Middle frontal gyrus (tissue), 1 donor: ENCODE results near the gene SPSB4.
"Not testable (repeated sequence)": the region's sequence is repeated elsewhere in the genome, so short reads cannot be mapped to it uniquely, and the experiment has no call there.

Experiments
- DNase-seq: peaks from one replicate; pipeline ENCODE4 v3.0.0-alpha.2; 2015; ENCODE audit warnings: low spot score; ENCODE audit errors: extremely low spot score

SPSB4 gene

DNA sequence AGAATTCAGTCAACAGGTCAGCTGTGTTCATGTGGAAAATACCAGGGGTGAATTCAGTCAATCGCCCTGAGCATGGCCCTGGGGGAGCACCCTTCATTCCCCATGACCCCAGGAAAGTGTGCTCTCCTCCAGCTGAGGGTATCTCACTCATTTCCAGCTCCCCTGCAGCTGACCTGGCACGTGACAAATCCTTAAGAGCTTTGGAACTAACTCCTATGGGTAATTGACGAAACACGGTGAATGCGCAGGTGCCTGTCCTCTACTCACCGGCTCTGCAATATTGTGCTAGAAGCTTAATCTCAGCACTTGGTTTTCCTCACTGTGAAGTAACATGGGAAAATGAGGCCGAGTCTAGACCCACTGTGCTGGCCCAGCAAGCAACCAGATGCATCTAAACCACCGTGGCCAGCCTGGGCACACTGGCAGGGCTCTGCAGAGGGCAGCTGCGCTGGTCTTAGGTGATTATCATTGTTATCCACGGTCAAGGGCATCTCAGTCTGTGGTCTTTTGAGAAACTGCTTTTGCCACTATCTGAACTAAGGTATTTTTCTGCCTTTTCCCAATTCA, 63.1 kb downstream of the SPSB4 start:
- DNase-seq, result no peak

DNA sequence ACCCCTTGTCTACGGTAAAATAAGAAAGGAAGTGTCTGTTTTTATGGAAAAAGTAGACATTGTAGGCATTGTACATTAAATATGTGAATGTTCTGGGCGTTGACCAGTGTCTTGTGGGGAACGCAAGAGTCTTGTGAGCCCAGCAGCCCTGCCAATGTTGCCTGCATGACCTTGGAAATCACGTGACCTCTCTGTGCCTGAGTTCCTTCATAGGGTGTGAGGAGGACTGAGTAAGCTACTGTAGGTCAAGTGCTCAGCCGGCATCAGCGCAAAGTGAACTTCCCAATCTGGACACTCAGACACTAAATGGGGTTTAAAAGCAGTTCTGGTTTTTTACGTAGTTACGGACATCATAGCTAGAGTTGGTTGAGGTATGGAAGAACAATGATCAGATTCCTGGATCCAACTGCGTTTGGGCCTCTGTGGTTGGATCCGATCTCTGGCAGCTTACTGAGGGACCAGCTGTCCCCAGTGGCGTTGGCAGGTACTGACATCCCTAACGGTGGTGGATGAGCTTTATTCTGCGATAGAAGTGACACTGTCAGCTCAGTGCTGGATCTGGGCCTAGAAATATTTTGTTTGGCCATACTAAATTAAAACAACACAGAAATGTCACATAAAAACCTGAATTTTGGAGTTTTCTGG, 63.8 kb downstream of the SPSB4 start:
- DNase-seq, result no peak

DNA sequence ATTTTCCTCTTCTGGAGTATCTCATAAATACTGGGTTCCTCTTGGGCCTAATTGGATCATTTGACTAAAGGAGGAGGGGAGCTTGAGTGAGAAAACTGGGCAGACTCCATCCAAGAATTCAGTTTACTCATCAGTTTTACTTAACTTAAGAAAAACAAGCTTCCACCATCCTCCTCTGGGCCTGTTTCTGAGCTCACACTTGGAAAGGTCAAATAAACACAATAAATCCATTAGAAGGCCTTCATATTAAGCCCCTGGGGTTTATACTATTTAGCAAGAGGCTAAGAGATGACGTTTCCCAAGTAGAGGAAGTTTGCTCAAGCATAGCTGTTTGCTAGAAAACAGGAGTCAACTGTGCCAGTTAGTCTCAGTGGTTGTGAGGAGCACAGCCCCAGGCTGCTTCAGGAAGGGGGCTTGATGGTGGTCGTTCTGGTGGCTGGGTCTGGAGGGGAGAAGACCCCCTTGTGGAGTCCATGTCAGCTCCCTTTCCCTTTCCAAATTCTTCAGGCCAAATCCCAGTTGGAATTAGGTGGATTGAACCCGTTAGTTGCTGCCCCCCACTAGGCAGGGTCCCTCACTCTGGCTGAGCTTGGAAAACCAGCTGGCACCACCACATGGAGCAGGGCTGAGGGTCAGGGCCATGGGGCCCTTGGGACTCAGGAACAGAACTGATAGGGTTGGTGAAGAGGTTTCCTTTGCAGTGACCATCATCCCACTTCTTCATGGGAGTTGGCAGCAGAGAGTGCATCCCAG, 64.8 kb downstream of the SPSB4 start:
- no peak for DNase-seq

GRCh38 chr3:141116721-141117120, 65.6 kb downstream of the SPSB4 start:
- DNase-seq, result no peak

DNA sequence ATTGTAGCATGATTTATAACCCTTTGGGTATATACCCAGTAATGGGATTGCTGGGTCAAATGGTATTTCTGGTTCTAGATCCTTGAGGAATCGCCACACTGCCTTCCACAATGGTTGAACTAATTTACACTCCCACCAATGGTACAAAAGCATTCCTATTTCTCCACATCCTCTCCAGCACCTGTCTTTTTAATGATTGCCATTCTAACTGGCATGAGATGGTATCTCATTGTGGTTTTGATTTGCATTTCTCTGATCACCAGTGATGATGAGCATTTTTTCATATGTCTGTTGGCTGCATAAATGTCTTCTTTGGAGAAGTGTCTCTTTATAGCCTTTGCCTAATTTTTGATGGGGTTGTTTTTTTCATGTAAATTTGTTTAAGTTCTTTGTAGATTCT, 66.8 kb downstream of the SPSB4 start:
- DNase-seq, result not testable (repeated sequence)

DNA sequence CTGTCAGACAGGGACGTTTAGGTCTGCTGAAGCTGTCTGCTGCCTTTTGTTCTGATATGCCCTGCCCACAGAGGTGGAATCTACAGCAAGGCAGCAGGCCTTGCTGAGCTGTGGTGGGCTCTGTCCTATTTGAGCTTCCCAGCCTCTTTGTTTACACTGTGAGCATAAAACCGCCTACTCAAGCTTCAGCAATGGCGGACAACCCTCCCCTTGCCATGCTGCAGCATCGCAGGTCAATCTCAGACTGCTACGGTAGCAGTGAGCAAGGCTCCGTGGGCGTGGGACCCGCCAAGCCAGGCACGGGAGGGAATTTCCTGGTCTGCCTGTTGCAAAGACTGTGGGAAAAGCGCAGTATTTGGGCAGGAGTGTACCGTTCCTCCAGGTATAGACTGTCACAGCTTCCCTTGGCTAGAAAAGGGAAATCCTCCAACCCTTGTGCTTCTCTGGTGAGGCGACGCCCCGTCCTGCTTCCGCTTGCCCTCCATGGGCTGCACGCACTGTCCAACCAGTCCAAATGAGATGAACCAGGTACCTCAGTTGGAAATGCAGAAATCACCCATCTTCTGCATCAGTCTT, 71.4 kb downstream of the SPSB4 start:
- no peak for DNase-seq

DNA sequence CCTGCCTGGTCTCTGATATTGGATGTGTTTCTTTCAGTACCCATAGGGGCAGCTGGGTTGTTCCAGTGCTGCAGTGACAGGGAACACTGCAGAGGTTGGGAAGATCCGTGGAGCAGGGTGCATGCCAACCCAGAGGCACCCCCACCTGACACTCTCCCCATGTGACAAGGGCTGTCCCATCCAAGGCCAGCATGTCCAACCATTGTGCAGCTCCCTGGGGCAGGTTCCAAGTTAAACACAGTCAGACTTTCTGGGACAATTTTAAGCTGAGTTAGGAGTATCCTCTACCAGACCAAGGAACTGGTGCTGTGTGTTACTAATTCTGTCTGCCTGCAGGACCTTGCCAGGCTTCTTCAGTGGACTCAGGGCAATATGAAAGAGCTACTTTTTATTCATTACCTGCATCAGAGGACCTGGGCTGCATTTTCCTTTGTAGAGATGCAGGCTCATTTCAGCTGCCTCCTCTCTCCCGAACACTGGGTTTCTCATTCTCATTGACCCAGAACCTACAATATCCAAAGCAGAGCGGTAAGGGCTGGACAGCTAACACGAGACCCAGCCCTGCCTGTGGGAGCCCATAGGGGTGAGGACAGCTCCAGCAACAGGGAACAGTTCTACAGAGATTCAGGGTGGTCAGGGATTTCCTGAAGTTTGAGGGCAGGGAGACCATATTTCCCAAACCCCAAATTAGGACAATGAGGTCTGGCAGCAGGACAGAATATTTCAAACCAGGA, 72.7 kb downstream of the SPSB4 start:
- no peak for DNase-seq

DNA sequence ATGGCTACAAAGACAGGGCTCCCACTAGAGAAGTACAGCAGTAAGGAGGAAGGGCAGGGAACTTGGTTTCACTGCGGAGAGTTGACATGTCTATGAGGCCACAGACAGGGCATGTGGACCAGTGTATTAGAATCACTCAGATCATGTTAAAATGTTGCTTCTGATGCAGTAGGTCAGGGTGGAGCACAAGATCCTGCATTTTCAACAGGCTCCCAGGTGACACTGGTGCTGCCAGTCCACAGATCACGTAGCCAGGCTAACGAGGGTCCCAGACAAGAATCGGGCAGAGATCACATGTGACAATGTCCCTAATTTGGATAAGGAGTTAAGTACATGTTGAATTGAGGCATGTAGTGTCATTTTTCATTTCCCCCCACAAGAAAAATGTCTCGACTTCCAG, 73.6 kb downstream of the SPSB4 start:
- DNase-seq, result no peak

DNA sequence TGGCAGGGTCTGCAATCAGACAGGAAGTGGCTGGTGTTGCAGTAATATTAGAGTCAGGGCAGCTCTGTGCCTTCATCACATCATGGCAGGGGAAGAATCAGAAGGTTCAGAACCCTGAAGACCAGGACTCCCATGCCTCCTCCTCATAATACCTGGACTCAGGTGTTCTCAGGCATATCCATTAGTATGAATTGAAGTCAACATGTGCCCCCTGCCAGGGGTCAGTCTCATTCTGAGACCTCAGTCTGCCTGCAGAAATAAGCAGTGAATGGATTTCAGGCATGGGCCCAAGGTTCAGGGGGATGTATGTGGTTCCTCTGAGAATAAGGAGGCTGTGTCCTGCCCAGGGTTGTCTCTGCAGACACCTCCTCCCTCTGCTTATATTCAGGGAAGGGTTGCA, 74.2 kb downstream of the SPSB4 start:
- no peak for DNase-seq

DNA sequence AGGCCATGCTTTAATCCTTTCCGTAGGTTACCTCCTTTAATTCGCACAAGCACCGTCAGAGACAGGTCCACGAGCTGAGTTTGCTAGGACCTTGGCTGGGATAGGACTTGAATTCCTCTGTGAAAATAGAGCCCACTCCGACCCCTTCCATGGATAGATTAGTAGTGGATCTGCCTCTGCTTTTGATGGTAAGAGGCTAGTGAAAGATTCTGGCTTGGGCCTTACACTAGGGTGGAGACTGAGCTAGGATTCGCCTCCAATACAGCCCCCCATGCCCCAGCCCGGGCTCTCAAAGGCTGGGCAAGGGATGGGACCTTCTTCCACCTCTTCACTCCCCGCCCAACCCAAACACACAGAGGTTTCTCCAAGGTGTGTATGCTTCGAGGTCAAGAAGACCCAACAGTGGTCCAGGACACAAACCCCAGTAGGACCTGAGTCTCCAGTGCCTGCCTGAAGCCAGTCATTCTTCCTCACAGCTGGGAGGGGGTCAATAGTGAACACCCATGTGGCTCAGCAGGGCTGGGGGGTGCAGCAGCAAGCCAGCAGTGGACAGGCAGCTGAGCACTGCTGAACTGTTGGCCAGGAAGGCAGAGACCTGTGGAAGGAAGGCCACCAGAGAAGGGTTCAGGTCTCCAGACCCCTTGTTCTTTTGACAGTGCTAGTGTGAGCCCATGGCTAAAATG, 75.7 kb downstream of the SPSB4 start:
- no peak for DNase-seq

DNA sequence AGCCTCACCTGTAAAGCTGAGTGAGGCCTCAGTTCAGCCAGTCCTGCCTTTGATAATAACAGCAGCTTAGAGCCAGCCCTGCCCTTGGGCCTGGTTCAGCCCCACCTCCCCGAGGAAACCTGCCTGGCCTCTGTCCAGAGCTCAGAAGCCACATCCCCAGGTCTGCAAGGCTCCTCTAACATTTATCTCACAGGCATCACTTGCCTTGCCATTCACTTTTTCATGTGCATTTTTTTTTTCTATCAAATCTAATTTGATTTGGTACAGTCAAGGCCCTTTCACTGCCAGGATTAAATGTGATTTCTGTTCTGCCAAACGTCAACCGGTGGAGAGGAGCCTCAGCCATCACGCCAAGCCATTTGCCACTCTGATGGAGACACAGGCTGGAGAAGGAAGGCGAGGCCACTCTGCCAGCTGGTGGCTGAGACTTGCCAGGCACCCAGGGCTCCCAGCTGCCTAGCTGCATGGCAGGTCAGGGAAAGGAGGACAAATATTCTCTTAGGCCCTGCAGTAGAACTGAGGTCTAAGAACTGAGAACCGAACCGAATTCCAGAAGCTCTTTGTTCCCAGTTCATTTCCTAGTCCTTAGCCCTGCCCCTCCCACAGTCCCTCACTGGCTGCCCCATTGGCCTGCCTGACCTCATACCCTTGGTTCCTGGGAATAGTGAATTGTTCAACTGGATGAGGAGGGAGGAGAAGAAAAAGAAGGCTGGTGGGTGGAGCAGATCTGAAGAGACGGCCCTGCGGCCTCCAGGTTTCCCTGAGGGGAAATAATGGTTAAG, 76.4 kb downstream of the SPSB4 start:
- no peak for DNase-seq

GRCh38 chr3:141128126-141128777, 77.1 kb downstream of the SPSB4 start:
- no peak for DNase-seq

GRCh38 chr3:141129049-141129448, 77.9 kb downstream of the SPSB4 start:
- no peak for DNase-seq

- DNase-seq, result peak; percentile 4
These were observed 78.4 kb downstream of the SPSB4 start for GRCh38 chr3:141129541-141130011.

- no peak for DNase-seq
These were observed 92.4 kb downstream of the SPSB4 start for GRCh38 chr3:141143517-141143916.

- no peak for DNase-seq
These were observed 95.9 kb downstream of the SPSB4 start for GRCh38 chr3:141146979-141147470.

GRCh38 chr3:141147657-141148056, 96.5 kb downstream of the SPSB4 start:
- DNase-seq, result no peak

- no peak for DNase-seq
These were observed 97.0 kb downstream of the SPSB4 start for GRCh38 chr3:141148169-141148568.

DNA sequence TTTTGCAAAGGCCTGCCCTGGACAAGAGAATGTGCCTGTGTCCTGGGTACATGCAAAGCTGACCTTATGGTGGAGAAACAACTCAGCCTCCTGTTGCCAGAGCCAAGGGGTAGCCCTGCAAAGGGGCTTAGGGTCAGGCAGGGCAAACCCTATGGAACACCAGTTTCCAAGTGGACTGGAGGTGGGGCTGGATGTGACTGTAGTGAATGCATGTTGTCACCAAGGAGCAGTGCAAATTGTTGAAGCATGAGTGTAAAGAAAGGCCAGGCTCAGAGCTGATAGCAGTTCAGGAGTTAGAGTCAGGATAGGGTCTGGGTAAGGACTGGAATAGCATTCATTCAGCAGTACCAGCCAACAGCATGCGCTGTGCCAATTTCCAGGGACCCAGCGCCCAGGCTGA, 97.6 kb downstream of the SPSB4 start:
- no peak for DNase-seq
